ENCODE data around the gene ZNF892. TPM values are rescaled to one million over a fixed set of nuclear protein-coding genes. Genes with fewer than 3 reads are reported as not detected.
"Not testable (repeated sequence)": the region's sequence is repeated elsewhere in the genome, so short reads cannot be mapped to it uniquely, and the experiment has no call there.

Gene ZNF892
- total RNA-seq, 1 donor from 2014 or later: 6.7 TPM

- DNase-seq (ENCODE audit: low read depth): no peak
- no peaks in the 10 kb centered on the region for H3K36me3 ChIP-seq (ENCODE audit: control insufficient read depth, insufficient read depth, low read length)
- no peaks in the 10 kb centered on the region for H3K27me3 ChIP-seq (ENCODE audit: control insufficient read depth, insufficient read depth, low read length)
- H3K4me3 ChIP-seq (ENCODE audit: low read depth, low read length): no peak overlapping the region
- no peak for TF ChIP-seq CTCF (IDR thresholded peaks at IDR 0.05; ENCODE audit: insufficient read depth, low read length, poor library complexity, severe bottlenecking)
These were observed 24.9 kb downstream of the ZNF892 start for GRCh38 chr2:95232232-95232631.

DNA sequence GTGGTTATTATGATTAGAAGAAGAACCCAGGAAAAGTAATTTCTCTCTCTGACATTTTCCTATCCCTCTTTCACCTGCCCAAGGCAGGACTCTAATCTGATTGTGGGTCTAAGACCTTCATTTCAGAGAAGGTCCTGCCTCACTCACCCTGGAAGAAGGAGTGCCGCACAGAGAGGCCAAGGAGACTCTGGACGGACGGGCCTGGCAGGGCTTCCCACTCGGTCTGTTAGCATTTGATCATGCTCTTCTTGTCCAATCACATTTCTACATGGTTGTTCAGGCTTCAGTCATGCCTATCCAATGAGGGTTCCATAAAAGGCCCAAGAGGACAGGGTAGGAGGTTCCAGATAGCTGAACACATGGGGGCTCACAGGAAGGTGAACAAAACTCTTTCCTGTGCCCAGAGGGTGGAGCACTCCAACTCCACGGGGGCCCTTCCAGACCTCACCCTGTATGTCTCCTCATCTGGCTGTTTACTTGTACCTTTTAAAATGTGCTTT lies 27.0 kb downstream of the ZNF892 start:
- no peak for TF ChIP-seq CTCF (IDR thresholded peaks at IDR 0.05; ENCODE audit: insufficient read depth, low read length, poor library complexity, severe bottlenecking)
- DNase-seq (ENCODE audit: low read depth): no peak

GRCh38 chr2:95234816-95235215 lies 27.5 kb downstream of the ZNF892 start:
- no peaks in the 10 kb centered on the region for H3K36me3 ChIP-seq (ENCODE audit: control insufficient read depth, insufficient read depth, low read length)
- no peak overlapping the region for H3K4me3 ChIP-seq (ENCODE audit: low read depth, low read length)
- TF ChIP-seq CTCF (IDR thresholded peaks at IDR 0.05; ENCODE audit: insufficient read depth, low read length, poor library complexity, severe bottlenecking): no peak
- H3K27me3 ChIP-seq (ENCODE audit: control insufficient read depth, insufficient read depth, low read length): no peaks in the 10 kb centered on the region
- no peak for DNase-seq (ENCODE audit: low read depth)

More for the DNA sequence above, 27.0 kb downstream of the ZNF892 start:
- Histone ChIP-seq H3K4me3 (ENCODE audit: low read depth, low read length) (no peak overlapping the region), H3K27me3 (ENCODE audit: control insufficient read depth, insufficient read depth, low read length) (no peaks in the 10 kb centered on the region), H3K36me3 (ENCODE audit: control insufficient read depth, insufficient read depth, low read length) (no peaks in the 10 kb centered on the region)

GRCh38 chr2:95238131-95238530 lies 30.8 kb downstream of the ZNF892 start:
- H3K27me3 ChIP-seq (ENCODE audit: control insufficient read depth, insufficient read depth, low read length): no peaks in the 10 kb centered on the region
- no peak overlapping the region for H3K4me3 ChIP-seq (ENCODE audit: low read depth, low read length)
- TF ChIP-seq CTCF (IDR thresholded peaks at IDR 0.05; ENCODE audit: insufficient read depth, low read length, poor library complexity, severe bottlenecking): no peak
- no peaks in the 10 kb centered on the region for H3K36me3 ChIP-seq (ENCODE audit: control insufficient read depth, insufficient read depth, low read length)
- no peak for DNase-seq (ENCODE audit: low read depth)

GRCh38 chr2:95240091-95240490 lies 32.8 kb downstream of the ZNF892 start:
- DNase-seq (ENCODE audit: low read depth): no peak
- H3K36me3 ChIP-seq (ENCODE audit: control insufficient read depth, insufficient read depth, low read length): no peaks in the 10 kb centered on the region
- TF ChIP-seq CTCF (IDR thresholded peaks at IDR 0.05; ENCODE audit: insufficient read depth, low read length, poor library complexity, severe bottlenecking): no peak
- H3K27me3 ChIP-seq (ENCODE audit: control insufficient read depth, insufficient read depth, low read length): no peaks in the 10 kb centered on the region
- no peak overlapping the region for H3K4me3 ChIP-seq (ENCODE audit: low read depth, low read length)

DNA sequence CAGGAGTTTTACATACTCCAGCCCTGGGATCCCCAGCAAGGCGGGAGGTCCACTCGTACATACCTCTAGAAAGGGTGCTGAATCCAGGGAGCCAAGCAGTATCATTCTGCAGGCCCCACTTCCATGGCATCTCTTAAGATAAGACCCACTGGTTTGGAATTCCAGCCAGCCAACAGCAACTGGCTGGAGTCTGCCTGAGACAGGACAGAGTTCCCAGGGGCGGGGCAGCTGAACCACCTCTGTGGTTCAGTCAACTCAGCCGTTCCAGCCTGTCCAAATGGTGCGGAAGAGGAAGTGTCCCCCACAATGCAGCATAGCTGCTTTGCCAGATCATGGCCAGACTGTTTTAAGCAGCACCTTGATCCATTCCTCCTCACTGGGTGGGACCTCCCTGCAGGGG lies 33.2 kb downstream of the ZNF892 start:
- no peaks in the 10 kb centered on the region for H3K36me3 ChIP-seq (ENCODE audit: control insufficient read depth, insufficient read depth, low read length)
- H3K27me3 ChIP-seq (ENCODE audit: control insufficient read depth, insufficient read depth, low read length): no peaks in the 10 kb centered on the region
- no peak for DNase-seq (ENCODE audit: low read depth)
- TF ChIP-seq CTCF (IDR thresholded peaks at IDR 0.05; ENCODE audit: insufficient read depth, low read length, poor library complexity, severe bottlenecking): no peak
- H3K4me3 ChIP-seq (ENCODE audit: low read depth, low read length): no peak overlapping the region

DNA sequence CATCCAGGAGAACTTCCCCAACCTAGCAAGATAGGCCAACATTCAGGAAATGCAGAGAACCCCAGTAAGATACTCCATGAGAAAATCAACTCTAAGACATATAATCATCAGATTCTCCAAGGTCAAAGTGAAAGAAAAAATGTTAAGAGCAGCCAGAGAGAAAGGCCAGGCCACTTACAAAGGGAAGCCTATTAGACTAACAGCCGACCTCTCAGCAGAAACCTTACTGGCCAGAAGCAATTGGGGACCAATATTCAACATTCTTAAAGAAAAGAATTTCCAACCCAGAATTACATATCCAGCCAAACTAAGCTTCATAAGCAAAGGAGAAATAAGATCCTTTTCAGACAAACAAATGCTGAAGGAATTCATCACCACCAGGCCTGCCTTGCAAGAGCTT lies 34.8 kb downstream of the ZNF892 start:
- not testable (repeated sequence) for H3K4me3 ChIP-seq (ENCODE audit: low read depth, low read length); H3K36me3 ChIP-seq (ENCODE audit: control insufficient read depth, insufficient read depth, low read length); H3K27me3 ChIP-seq (ENCODE audit: control insufficient read depth, insufficient read depth, low read length); DNase-seq (ENCODE audit: low read depth)

Measured in kidney epithelial cell (primary cell).